DMS114 treated with DMSO at 0.1 percent for 48 hours (cell line): Measurements from ENCODE around the gene S100A8.
"Not testable (repeated sequence)": the region's sequence is repeated elsewhere in the genome, so short reads cannot be mapped to it uniquely, and the experiment has no call there.

Experiments used
- DNase-seq: peaks from one replicate; lab custom pipeline; 2025; ENCODE audit not compliant: unreplicated experiment; lab: John Stamatoyannopoulos, UW

Gene S100A8

DNA sequence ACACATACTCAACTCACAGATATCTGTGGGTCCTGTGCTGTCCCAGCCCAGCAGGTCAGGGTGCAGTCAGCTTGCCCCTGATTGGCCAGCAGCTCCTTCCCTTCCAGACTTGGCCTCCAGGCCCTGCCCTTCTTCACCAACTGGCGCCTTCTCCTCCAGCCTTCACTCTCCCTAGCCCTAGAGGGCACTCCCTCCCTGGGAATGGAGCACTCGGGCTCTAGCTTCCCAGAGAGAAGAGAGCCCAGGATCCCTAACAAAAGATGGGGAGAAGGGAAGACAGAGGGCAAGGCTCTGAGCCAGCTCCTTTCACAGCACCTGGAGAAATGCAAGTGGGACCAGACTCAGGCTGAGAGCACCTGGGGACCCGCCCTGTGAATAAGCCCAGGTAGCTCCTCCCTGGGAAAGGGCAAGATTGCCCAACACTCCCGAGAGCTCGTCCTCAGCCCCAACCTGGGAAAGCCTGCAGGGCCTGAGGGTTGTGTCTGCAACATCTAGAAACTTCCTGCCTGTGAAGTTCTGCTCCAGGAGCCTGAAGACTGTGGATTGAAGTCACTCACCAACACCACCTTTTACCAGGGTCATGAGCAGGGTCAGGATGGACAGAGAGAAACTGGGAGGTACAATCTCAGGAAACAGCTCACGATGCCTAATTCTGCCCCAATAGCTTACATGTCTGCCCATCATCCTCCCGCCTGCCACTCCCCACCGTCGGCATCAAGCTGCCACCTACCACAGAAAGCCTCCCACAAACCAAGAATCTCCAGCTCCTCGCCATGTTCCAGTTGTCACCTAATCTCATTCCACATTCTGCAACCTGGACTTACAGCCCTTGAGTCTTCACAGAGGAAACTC is 42.1 kb downstream of the S100A8 start, which contains the start of gene PGLYRP4:
TSS of gene PGLYRP4 (minus strand) at position 331 of the 852 bp plus-strand sequence. CDS start 909 bp downstream, outside the sequence.
- no peak for DNase-seq

DNA sequence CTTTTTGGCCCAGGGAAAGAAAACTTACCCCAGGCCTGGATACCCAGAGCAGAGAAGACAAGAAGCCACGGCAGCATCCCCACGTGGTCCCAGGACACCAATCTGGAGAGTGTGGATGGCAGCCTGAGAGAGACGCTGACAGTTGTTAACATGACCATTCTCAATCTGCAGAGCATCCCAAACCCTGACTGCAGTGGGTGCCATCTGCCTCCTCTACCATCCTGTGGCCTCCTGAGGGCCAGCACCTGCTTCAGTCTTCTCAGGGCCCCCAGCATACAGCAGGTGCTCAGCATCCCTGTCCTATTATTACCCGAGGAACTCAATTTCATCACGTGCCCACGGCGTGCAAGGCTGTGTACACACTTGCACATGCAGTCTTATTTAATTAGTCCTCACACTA is 43.0 kb downstream of the S100A8 start:
- no peak for DNase-seq

DNA sequence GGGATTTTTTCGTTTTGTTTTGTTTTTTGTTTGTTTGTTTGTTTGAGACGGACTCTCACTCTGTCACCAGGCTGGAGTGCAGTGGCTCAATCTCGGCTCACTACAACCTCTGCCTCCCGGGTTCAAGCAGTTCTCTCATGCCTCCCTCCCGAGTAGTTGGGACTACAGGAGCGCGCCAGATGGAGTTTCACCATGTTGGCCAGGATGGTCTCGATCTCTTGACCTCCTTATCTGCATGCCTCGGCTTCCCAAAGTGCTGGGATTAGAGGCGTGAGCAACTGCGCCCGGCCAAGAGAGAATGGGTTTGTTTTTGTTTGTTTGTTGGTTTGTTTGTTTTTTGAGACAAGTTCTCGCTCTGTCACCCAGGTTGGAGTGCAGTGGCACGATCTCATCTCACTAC is 43.8 kb downstream of the S100A8 start:
- DNase-seq = not testable (repeated sequence)

DNA sequence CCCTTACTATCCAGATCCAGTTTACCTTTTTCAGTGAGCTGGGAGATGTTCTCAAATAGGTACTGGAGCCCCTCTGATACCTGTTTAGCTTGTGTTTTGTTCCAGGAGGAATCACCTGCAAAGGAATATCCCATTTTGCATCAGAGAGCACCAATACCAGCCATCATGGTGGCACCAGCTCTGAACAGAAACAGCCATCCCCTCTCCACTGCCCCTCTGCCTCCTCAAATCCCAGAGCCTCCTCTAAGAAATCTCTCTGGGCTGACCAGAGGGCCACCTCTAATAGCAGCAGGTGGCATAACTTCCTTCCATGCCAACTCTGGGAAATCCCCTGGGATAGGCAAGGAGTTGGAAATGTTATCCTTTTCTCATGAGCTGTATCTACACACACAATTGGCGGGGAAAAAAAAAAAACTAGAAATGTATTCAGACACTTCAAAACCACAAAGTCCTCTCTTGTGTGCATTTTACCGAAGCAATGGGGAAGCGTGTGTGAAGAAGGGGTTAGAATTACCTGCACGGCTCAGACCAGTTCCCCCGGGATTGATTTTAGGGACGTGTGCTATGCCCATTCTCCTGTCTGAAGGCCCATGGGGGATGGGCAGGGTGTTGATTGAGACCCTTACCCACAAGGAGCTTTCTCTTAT is 44.7 kb downstream of the S100A8 start:
- no peak for DNase-seq

DNA sequence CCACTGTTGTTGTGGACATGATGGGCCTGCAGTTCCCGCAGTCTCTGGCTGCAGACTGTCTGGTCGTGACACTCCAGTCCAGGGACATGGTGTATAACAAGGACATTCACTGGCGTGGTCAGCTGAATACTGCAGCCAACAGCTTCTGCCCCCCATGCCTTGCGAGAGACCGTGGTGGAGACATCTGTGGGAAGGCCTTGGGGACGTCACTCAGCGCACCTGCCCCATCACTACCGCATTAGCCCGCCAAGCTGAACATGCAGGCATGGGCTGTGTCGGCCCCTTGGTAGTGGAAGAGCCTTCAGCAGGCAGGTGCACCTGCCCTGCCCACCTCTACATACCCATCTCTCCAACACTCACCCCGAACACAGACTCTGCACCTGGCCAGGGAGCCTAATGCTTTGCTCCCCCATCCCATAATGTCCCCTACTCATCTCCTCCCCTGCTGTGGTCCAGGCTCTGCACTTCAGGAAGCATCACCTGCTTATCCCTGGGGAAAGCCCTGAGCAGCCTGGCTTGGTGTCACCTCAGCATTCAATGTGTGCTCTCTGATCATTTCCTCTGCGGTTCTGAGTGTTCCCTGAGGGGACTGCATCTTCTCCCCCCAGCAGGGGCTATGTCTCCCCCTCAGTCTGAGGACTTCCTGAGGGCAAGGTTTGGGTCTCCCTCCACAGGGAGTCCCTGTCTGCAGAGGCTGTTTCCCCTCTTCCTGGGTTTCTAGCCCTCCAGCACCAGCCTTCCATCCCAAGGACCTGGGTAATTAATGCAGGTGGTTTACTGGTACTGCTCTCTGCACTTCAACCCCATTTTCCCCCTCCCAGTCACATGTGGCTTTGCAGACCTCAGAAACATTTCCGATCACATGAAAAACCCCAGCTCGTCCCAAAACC is 45.4 kb downstream of the S100A8 start:
- DNase-seq = no peak

DNA sequence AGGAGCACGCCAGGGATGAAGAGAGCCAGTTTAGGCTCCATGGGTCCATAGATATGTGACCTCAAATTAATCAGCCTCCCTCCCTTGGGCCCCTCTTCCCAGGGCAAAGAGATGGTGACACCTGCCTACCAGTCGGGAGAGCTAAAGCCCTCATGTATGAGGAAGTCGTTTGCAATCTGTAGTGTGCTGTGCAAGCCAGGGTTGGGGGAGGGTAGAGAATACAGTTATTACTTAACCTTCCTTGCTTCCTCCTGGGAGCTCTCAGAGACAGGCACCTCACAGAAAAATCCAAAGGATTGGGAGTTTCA is 46.2 kb downstream of the S100A8 start:
- DNase-seq = no peak

DNA sequence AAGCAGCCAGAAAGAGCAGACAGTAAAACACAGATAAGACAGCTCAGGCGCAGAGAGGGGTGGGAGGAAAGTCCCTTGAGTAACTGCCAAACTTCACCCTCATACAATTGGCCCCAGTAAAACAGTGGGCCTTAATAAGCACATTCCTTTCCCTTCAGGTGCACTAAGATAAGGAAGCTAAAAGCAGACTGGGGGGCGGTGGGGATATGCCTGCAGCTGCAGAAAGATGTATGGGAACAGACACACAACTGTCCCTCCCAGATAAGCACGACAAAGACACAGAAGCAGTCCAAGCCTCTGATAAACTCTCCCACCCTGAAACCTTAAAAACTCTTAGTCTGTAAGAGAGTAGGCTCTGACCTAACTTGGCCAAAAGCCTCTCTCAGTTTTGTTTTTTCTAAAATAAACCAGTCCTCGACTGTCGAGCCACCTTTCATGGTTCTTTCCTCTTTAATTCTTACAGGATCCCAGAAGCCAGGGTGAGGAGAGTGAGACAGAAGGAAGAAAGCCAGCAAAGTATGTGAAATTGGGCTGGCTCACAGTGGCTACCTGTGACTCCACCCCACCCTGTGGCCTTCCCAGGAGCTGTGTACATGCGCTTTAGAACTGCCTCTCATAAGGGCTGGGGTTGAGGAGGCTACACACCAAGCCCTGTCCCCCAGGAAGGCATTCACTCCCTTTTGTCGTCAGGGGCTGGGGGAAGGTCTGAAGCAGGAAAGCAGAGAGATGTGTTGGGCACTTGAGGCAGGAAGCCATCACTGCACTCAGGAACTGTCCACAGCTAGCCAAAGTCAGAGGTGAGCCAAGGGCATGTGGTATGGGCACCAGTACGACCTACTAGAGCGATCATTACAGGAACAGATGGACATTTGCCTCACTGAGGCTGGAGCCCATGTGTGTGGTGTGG is 46.8 kb downstream of the S100A8 start:
- DNase-seq = no peak

DNA sequence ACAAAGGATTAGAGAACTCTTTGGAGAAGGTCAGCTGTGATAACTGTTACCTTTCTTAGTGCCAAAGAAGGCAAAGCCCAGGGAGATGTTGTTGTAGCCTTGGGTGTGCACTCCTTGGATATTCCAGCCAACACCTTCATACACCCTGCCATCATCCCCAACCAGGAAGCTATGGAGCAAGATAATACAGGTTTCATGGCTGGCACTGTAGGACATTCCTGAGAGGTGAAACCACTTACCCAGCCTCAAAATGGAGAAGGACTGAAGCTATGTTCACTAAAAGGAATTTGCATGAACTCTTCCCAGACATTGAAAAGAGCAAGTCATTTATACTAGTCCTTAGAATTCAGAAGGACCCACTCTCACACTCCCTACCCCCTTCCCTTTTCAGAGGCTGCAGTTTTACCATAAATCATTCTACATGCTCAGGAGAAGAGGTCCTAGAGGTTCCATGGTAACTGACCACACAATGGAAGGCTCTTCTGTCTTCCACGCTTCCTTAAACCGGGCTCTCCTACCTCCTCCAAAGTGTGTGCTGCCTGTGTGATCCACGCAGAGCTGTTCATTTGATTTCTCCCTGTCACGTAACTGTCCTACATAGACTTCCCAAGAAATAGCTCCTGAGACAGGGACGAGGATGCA is 47.7 kb downstream of the S100A8 start:
- DNase-seq = no peak

DNA sequence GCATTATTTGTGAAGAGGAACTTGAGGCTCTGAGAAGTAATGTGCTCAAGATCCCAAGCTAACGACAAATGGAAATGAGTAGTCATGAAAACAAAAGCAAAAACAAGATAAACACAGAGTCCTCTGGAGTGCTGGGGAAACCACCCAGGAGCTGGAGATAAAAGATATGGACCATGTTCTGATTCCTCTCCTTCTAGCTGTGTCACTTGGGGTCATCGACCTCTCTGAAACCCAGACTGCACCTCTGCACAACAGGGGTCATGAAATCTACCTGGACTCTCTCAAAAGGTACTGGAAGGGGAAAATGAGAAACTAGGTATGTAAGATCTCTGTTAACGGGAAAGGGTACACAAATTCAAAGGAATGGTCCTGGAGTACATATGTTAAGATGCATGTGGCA is 48.7 kb downstream of the S100A8 start:
- DNase-seq = no peak

DNA sequence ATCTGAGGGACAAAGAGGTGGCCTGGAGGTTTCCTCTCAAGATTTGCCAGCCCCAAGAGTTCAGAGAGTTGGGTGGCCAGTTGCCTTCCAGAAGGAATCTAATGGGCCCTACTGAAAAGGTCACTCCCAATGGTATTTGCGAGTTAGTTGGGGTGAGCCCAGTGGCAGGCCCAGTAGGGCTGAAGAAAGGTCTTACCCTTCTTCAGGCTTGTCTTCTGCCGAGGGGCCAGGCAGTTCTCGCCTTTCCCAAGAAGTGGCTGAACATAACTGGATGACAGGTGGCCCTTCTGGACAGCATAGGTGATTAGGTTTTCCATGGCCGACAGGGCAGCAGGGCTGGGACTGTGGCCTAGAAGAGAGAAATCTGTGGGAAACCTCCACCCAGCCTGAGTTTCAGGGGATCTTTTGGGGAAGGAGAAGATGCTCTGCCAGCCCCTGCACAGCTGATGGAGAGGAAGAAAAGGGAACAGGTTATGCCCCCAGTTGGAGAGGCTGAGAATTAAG is 49.4 kb downstream of the S100A8 start:
- no peak for DNase-seq

DNA sequence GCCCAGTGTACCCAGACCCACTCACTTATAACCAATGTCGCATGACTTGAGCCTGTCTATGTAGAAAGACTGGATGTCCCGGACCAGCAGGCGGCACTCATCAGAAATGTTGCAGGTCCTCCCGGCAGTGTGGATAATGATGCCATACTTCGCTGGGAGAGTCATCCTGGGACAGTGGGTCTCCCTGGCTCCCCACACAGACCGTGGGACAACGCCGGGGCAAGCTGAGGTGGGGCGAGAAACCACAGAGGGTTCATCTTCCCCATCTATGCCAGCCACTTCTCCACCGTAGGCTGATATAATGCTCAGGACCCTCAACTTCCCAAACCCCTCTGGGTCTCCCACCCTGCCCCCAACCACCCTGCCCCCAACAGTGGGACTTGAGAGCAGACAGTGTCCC is 50.5 kb downstream of the S100A8 start:
- DNase-seq = no peak
